Fibroblast of skin of back (primary cell): Measurements from ENCODE around the gene CD163L1. TPM values are rescaled to one million over a fixed set of nuclear protein-coding genes. Genes with fewer than 3 reads are reported as not detected.
"Not testable (repeated sequence)": the region's sequence is repeated elsewhere in the genome, so short reads cannot be mapped to it uniquely, and the experiment has no call there.

Experiments used
- DNase-seq: peaks from one replicate; pipeline ENCODE4 v3.0.0-alpha.2; 2013
- polyA plus RNA-seq, 2 experiments: library from polyadenylated mRNA; unstranded; fragments of 120-200 nt; gene quantifications; one replicate each; pipeline ENCODE4 v1.2.1, GENCODE V29; 2013; ENCODE audit not compliant: insufficient read length in 2 of 2

Gene CD163L1
- 4.5 TPM for polyA plus RNA-seq (2013, experiment 1 of 2; ENCODE audit: insufficient read length)
- polyA plus RNA-seq (2013, experiment 2 of 2; ENCODE audit: insufficient read length), result 2.2 TPM

DNA sequence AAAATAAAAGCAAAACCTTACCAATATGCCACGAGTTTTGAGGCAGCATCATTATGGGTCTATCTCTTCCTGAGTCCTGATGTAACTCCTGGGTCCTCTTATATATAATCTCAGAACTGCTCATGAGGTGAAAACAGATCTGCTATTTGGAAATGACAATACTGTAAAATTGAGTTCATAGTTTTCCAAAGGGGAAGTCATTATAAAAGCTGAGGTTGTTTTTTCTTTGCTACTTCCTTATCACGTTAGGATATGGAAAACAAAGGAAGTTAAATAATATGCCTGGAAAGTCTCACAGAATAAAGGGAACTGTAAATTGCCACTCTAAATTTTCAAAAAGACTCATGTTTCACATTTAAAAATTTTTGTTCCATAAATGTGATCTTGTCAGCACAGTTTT lies at the start of gene CD163L1:
CD163L1 (minus strand) TSS at position 78 of the 400 bp plus-strand sequence; CDS start at position 52, 26 bp downstream.
- no peak for DNase-seq

DNA sequence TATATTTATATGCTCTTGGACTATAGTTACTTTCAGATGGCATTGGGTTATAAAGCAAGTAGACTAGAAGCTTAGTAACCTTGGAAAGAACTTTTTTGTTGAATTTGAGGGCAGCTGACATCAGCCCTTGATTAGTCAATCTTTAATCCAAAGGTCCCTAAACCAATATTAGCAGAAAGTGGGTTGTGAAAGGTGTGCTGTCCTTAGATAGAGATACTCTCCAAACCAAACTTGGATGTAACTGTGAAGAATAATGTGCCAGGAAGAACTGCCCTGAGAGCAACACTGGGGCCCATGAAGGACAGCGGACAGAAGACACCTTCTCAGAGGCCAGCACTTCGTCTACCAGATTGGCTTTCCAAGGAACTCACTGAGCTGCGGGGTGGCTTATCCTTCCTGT lies 49.1 kb upstream of the CD163L1 start:
- DNase-seq, result no peak

DNA sequence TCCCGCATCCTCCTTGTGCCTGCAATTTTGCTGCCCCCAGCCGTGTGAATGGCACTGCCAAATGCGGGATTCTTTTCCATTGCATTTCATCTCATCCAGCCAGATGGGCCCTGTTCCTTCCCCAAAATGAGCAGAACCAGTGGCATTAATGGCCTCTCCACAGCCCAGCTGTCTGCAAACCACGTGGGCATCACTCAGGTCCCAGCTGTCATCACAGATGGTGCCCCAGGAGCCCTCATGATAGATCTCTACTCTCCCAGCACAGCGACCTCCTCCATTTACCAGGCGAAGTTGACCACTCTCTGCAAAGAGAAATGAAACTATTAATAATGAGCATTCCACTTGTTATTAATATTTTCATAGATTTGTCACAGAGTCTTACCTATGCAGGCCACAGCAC lies 42.6 kb upstream of the CD163L1 start:
- DNase-seq, result no peak

DNA sequence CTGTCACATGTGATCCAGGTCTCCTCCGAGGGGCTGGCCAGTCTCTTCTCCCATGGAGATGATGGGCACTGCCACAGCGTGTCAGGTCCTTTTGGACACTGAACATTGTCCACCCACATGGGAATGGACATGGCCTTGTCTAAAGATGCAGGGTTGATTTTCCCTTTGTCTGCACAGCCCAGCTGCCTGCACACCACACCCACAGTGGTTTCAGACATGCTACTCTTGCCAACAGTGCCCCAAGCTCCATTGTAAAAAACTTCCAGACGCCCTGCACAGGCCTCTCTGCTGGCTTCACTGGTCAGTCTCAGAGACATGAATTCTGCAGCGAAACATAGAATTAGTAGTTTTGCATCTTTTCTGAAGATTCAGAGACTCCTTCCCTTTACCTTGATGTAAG lies 41.1 kb upstream of the CD163L1 start:
- no peak for DNase-seq

DNA sequence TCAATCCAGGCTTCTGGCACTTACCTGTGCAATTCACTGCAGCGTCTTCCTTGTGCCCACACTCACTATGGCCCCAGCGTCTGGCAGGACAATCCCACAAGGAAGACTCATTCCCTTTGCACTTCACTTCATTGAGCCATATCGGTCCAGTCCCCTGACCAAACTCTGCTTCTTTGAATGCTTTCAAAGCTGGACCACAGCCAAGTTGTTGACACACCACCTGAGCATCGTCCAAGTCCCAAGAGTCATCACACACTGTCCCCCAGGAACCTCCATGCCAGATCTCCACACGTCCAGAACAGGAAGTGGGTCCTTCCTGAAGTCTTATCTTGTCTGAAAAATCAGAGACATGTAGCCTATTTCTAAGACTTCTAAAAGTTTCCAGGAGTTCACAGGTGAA lies 39.4 kb upstream of the CD163L1 start:
- DNase-seq, result no peak

DNA sequence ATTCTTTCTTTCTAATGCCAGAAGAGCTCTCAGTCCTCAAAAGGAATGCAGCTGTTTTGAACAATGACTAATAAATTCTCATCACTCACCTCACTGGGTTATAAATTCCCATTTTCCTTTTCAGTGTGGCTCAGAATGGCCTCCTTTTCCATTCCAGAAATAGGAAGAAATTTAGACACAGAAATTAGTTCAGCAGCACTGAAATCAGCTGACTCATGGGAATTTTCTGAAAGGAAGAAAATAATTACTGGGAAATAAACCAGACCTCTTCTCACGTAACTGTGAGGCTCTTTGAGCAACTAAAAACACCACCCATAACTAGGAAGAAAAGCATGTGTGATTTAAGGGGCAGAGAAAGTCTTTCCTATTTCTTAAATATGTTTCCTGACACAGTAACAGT lies 35.8 kb upstream of the CD163L1 start:
- peak; percentile 9 for DNase-seq

DNA sequence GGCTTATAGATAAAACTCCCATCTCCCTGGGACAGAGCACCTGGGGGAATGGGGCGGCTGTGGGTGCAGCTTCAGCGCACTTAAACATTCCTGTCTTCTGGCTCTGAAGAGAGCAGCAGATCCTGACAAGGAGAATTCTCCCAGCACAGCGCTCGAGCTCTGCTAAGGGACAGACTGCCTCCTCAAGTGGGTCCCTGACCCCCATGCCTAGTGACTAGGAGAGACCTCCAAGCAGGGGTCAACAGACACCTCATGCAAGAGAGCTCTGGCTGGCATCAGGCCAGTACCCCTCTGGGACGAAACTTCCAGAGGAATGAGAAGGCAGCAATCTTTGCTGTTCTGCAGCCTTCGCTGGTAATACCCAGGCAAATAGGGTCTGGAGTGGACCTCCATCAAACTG lies 28.1 kb upstream of the CD163L1 start:
- DNase-seq, result no peak

DNA sequence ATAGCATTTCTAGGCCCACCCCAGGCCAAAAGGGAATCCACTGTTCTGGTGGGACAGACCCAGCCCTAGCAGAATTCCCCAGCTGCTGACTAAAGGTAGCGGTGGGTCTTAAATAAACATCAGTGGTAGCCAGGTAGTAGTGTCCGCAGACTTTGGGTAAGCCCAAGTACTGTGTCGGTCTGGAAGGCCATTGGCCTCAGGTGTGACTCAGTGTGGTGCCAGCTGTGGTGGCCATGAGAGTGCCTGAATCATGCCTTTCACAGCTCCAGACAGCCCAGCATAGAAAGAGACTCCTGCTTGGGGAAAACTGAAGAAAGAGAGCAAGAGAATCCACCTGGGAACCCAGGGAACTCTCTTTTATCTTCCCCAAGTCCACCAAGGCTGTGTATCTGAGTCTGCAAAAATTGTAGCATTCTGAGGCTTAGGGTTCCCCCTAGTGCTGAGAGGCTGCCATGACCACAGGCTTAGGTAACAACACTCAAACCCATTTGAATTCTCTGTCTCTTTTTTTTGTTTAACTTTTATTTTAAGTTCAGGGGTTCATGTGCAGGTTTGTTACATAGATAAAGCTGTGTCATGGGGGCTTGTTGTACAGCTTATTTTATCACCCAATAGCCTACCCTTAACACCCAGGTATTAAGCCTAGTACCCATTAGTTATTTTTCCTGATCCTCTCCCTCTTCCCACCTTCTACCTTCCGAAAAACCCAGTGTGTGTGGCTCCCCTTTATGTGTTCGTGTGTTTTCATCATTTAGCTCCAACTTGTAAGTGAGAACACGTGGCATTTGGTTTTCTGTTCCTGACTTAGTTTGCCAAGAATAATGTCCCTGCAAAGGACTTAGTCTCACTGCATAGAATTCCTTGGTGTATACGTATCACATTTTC lies 16.7 kb upstream of the CD163L1 start:
- peak; percentile 52 for DNase-seq

DNA sequence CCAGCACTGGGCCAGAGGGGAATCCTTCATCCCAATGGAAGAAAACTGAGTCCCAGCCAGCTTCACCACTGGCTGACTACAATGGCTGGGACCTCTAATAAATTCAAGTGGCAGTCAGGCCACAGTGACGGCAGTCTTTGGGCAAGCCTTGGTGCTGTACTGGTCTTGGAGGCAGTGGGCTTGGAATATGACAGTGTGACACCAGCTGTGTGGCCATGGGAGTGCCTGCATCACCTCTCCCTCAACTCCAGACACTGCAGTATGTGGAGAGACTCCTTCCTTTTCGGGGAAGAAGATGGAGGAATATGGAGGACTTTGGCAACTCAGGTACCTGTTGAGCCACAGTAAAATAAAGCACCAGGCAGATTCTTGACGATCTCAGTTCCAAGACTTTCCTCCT lies 16.0 kb upstream of the CD163L1 start:
- no peak for DNase-seq

DNA sequence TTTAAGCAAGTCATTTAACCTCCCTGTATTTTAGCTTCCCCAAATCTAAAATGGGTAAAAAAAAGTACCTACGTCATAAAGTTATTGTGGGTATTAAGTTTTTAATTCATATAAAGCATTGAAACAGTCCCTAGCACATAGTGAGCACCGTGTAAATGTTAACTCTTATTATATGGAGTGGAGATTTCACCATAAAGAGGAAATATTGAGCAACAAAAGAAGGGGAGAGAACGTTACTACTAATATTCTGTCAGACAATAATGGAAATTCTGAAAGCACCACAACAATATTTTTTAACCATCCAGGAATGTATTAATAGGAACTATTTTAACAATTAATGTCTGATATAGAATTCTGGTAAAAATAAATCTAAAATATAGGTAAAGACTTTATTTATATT lies 7.8 kb upstream of the CD163L1 start:
- no peak for DNase-seq

DNA sequence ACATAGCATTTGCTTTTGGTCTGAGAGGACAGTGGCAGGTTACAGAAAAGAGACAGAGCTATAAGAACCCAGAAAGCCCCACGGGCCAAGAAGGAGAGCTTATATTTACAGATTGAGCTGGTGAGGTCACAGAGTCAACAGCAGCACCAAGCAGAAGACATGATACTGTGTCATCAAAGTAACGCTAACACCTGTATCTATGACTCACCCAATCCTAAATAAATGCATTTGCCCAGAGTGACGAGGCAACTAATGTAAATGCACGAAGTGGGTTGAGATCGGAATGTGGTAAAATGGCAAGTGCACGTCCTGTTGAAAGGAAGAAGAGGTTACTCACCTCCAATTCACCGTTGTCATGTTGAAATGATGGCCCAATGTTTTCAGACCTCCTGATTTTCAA lies 6.7 kb upstream of the CD163L1 start:
- no peak for DNase-seq

DNA sequence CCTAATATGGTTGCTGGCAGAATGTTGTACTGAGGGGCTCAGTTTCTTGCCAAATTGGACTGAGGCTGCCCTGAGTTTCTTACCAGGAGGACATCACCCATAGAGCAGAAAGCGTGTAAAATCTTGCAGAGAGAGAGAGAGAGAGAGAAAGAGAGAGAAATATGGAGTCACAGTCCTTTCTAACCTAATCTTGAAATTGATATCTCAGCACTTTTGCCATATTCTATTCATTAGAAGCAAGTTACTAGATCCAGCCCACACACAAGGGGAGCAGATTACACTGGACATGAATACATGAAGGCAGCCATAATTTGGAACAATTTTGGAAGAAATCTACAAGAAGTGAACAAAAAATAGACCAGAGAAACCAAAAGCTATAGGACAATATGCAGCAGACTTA lies 4.1 kb upstream of the CD163L1 start:
- no peak for DNase-seq

DNA sequence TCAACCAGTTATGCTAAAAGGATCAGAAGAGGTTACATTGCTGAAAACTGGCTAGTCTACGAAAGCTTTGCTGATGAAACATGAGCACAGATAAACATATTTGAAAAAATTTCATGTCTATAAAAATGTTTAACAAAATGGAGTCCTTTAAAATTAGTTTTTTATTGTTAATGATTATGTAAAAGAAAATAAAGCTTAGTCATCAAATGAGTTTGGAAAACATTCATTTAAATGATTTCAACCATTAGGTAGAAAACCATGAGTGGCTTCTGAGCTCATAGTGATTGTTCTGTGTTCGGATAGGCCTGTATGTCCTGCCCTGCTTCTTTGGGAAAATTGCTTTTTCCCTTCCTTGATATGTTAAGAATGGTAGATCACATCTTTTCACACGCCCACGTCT lies 584 bp upstream of the CD163L1 start:
- no peak for DNase-seq

DNA sequence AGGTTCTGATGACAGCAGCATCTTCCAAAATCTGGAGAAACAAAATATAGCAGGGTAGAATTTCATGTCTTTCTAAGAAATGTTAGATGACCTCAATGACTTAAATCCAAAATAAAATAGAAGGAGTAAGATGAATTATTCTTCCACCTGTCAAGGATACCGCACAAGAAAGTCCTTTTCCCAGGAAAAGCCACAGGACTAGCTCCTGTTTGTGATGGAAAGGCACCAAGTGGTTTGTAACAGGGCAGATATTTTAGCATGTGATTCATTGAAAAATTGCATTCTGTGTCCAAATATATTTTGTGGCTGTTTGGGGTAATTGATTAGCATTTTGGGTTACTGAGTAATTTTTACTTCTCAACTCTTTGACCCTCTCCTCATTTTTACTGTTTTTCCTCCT lies 2.7 kb downstream of the CD163L1 start:
- DNase-seq, result peak; percentile 14

DNA sequence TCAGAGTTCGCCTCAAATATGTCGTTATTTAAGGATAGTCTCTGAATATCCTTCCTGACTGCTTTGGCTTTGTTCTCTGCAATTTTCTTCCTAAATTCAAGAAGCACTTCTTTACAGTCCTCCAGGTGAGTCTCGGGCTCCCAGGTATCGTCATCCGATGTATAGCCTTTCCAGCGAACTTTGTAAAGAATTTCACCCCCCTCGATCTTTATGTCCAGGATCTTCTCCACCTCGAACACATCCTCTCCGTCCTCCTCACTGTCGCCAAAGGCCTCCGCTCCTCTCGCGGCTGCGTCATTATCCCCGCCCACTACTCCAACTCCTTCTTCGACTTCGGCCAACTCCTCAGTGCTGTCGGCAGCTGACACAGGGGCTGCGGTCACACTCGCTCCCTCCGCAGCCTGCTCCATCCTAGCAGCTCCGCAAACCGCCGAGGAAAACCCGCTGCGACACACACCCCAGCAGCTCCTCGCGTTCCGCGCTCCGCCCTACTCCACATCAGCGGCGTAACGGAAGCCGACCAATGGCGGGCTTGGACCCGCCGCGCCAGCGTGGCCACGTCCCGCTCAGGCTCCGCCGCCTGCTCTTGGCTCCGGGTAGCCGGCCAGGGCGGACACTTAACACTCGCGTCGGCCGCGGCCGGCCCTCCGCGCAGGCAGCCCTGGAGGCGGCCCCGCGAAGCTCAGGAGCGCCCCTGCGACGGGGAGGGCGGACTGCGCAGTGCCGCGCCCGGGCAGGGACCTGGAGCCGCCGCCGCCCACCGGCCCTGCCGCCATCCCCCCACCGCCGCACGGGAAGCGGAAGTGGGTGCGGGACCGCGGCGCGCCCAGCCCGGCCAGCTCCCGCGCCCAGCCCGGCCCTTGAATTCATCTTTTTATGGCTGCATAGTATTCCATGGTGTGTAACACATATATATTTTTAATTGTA lies 4.1 kb downstream of the CD163L1 start:
- peak; percentile 71 for DNase-seq

DNA sequence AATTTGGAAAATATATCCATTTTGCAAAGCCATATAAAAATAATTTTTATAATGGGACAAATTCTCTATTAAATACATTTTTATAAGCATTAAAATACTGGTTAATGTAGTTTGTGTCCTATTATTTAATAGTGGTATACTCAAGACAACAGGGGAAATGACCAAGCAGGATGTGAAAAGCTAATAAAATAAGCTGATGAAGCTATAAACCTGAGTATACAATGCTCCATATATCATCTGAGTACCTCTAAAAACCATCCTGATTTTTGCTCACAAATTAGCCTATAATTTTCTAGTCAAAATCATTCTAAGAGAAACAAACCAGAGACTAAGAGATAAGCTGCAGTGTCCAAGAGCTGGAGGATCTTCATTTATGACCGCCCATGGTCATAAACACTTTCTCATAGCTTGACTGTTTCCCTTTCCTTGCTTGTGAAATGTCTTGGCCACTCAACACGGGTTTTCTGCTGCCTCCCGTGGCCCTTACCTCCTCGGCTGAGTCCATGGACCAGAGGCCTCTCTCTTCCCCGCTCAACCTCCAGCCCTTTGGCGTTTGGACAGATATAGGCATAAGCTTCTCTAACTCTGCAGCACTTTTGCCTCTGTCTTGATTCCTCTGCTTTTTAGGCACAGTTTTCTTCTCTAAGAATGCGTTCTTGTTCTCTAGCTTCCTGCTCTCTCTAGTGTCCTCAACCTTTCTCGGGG lies 5.5 kb downstream of the CD163L1 start:
- DNase-seq, result not testable (repeated sequence)

DNA sequence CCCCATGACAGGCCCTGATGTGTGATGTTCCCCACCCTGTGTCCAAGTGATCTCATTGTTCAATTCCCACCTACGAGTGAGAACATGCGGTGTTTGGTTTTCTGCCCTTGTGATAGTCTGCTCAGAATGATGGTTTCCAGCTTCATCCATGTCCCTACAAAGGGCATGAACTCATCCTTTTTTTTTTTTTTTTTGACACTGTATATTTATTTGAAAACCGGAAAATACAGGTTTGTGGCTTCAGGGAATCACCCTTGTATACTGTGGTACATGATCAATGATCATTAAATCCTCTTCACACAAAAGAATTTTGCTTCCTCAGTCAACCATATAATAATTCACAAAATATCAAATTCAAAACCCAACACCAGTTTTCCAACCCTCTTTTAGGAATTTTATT lies 6.5 kb downstream of the CD163L1 start:
- DNase-seq, result not testable (repeated sequence)

DNA sequence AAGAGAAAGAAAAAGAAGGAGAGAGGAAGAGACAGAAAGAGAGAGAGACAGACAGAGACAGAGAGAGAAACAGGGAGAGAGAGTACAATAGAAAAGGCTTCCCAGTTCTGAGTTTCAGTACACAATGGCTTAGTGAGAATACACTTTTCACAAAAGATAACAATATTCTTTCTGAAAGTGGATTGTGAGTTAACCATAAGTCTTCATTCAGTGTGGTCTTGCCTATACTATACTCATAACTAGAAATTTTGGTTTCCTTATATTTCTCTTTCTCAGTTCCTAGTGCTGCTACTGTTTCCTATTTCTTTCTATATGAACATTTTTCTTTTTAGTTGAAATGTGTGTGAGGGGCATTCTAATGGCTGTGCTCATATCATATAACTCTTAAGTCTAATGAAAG lies 9.3 kb downstream of the CD163L1 start:
- no peak for DNase-seq

DNA sequence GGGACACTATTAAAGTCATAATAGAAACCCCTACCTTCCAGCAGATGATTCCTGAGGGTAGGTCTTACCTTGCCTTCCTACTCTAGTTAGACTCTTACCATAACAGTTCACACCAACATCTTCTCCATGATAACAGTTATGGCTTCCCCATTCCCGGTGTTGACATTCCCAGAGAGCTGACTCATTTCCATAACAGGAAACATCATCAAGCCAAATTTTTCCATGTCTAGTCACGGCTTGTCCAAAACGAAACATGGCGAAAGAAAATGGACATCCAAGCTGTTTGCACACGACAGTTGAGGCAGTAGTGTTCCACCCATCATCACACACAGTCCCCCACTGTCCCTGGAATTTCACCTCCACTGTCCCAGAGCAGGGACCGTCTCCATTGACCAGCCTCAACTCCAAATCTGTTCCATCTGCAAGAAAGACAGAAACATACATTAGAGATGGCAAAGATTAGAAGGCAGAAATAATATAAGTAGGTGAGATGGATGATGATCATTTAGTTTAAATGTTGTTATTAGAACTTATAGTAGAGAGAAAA lies 10.6 kb downstream of the CD163L1 start:
- DNase-seq, result peak; percentile 94

DNA sequence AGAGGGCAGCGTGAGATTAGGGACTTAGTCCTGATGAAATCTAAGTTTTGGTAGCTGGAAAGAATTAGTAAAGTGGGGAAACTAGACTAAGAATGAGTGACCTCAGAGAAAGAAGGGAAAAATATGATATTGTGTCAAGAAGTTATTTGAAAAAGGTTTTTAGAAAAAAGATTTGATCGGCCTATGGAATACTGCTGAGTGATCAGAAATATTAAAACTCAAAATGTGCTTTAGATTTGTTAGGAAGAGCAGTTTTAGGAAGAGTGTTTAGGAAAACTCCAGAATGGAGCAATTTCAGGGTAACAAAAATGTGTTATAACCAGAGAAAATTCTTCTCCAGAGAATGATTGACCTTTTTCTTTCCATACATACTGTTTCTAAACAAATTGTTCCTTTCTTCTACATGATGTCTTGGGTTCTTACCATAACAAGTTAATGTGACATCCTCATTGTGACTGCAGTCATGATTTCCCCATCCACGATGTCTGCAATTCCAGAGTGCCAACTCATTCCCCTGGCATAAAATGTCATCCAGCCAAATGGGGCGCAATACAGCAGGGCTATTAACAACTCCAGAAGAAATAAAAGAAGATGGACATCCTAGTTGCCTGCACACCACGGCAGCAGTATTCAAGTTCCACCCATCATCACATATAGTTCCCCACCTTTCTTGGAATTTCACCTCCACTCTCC lies 11.8 kb downstream of the CD163L1 start:
- DNase-seq, result peak; percentile 62

DNA sequence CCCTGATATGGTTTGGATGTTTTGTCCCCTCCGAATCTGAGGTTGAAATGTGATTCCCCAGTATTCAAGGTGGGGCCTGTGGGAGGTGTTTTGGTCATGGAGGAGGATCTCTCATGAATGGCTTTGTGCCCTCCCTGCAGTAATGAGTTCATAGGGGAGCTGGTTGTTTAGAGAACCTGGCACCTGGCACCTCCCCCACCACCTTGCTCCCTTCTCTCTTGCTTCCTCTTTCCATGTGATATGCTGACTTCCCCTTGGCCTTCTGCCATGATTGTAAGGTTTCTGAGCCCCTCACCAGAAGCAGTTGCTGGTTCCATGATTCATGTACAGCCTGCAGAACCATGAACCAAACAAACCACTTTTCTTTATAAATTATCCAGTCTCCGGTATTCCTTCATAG lies 32.6 kb downstream of the CD163L1 start:
- DNase-seq, result no peak

DNA sequence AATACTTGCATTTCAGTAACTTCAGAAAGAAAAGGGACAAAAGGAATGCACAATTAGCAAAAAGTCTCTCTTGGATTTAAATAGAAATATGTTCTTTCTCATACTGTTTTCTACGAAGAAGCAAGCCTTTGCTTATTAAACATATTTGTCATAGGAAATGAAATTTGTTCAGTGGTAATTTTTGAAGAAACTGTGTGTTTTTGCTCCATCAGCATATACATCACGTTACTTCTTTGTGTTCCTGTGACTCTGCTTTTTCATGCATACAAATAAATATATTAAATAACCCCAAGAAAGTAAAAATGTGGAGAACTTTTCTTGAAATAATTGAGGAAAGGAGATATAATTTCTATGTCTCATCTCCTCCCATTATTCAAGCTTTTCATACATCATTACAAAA lies 39.7 kb downstream of the CD163L1 start:
- no peak for DNase-seq
